Progenitor cell of endocrine pancreas (in vitro differentiated cells): Measurements from ENCODE around the gene CDH4. TPM values are rescaled to one million over a fixed set of nuclear protein-coding genes. Genes with fewer than 3 reads are reported as not detected.
A peak's percentile ranks its signal among the peaks of the same experiment; 100 is the strongest.

Experiments
- DNase-seq: peaks from one replicate; pipeline ENCODE4 v3.0.0; 2021; ENCODE audit warnings: low spot score; ENCODE audit not compliant: unreplicated experiment
- H3K27ac Mint-ChIP-seq: 2 replicates; pipeline ENCODE4 v1.8.0; 2021; ENCODE audit warnings: mild to moderate bottlenecking, moderate library complexity, mixed read lengths
- H3K27me3 Mint-ChIP-seq: 2 replicates; pipeline ENCODE4 v1.8.0; 2021; ENCODE audit warnings: mixed read lengths
- H3K36me3 Mint-ChIP-seq: 2 replicates; pipeline ENCODE4 v1.8.0; 2022; ENCODE audit warnings: mixed read lengths; ENCODE audit not compliant: insufficient read depth
- H3K4me1 Mint-ChIP-seq: 2 replicates; pipeline ENCODE4 v1.8.0; 2021; ENCODE audit warnings: low read depth, mixed read lengths
- H3K4me3 Mint-ChIP-seq: 2 replicates; pipeline ENCODE4 v1.8.0; 2021; ENCODE audit warnings: low read depth, mild to moderate bottlenecking, moderate library complexity, mixed read lengths
- H3K9me3 Mint-ChIP-seq: 2 replicates; pipeline ENCODE4 v1.8.0; 2021; ENCODE audit warnings: low read depth, mixed read lengths
- total RNA-seq: library from RNA; stranded (reverse); gene quantifications from 2 replicates; pipeline ENCODE4 v1.2.1, GENCODE V29; 2021
- TF ChIP-seq, protein P1 (sequence below): fragments of 200-600 bp; sonication (generic); IDR thresholded peaks from one replicate; pipeline ENCODE4 v1.5.0; 2021; ENCODE audit warnings: antibody characterized with exemption, mild to moderate bottlenecking; ENCODE audit not compliant: unreplicated experiment

Gene CDH4
- total RNA-seq, 1 donor from 2014 or later, result 0.43 TPM

GRCh38 chr20:61951695-61952533 is 699.9 kb downstream of the CDH4 start:
- DNase-seq, result peak; percentile 77
- no peak overlapping the region for H3K4me3 Mint-ChIP-seq

DNA sequence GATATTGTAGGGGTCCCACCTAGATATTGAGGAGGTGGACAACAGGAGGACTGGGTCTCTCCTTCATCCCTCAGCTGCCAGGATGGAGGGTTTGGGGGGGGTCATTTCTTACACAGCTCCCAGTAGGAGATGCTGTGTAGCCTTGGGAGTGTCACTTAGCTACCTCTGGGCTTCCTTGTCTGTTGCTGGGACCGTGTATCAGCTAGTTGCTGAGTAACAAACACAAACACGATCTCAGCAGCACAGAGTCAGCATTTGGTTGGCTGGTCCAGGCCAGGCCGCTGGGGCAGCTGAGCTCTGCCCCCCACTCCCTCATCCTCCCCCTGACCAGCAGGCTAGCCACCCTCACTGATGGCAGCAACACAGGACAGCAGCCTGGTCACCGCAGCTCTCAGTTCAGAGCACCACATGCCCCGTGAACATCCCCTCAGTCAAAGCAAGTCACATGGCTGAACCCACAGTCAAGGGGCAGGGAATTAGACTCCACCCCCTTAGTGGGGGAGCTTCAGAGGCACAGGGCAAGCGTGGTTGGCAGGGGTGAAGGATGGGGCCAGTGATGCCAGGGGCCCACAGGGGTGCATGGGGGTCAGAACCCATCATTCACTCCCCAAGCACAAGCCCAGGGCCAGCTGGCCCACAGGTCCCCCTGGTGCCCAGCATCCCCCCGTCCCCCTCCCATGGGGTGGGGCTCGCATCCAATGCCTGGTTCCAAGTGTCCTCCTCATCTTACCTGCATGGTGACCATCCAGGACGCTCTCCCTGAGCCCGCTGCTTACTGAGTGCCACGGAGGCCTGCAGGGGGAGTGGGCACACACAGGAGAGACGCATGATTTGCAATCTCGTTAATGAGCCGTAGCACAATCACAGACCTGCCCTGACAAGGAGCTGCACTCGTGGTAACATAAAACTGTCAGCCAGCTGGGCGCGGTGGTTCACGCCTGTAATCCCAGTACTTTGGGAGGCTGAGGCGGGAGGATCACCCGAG is 701.3 kb downstream of the CDH4 start:
- TF ChIP-seq, protein P1, sequence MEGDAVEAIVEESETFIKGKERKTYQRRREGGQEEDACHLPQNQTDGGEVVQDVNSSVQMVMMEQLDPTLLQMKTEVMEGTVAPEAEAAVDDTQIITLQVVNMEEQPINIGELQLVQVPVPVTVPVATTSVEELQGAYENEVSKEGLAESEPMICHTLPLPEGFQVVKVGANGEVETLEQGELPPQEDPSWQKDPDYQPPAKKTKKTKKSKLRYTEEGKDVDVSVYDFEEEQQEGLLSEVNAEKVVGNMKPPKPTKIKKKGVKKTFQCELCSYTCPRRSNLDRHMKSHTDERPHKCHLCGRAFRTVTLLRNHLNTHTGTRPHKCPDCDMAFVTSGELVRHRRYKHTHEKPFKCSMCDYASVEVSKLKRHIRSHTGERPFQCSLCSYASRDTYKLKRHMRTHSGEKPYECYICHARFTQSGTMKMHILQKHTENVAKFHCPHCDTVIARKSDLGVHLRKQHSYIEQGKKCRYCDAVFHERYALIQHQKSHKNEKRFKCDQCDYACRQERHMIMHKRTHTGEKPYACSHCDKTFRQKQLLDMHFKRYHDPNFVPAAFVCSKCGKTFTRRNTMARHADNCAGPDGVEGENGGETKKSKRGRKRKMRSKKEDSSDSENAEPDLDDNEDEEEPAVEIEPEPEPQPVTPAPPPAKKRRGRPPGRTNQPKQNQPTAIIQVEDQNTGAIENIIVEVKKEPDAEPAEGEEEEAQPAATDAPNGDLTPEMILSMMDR, result no peak
- H3K27me3 Mint-ChIP-seq, result peaks cover 13% of the 10 kb centered on the region
- H3K4me1 Mint-ChIP-seq, result peaks cover 18% of the 10 kb centered on the region
- H3K9me3 Mint-ChIP-seq, result no peaks in the 10 kb centered on the region
- H3K36me3 Mint-ChIP-seq, result no peaks in the 10 kb centered on the region
- H3K27ac Mint-ChIP-seq, result no peak overlapping the region
- DNase-seq, result no peak
- no peak overlapping the region for H3K4me3 Mint-ChIP-seq

More at GRCh38 chr20:61951695-61952533, 699.9 kb downstream of the CDH4 start:
- Mint-ChIP-seq H3K27ac (peak overlapping the region; percentile 72), H3K9me3 (no peaks in the 10 kb centered on the region), H3K27me3 (peaks cover 13% of the 10 kb centered on the region), H3K4me1 (peaks cover 13% of the 10 kb centered on the region), H3K36me3 (no peaks in the 10 kb centered on the region)
- TF ChIP-seq, protein P1, result no peak

GRCh38 chr20:61954276-61955021 is 702.4 kb downstream of the CDH4 start:
- Mint-ChIP-seq H3K9me3 (no peaks in the 10 kb centered on the region), H3K4me3 (no peak overlapping the region), H3K27me3 (peaks cover 13% of the 10 kb centered on the region), H3K36me3 (no peaks in the 10 kb centered on the region), H3K27ac (no peak overlapping the region), H3K4me1 (peaks cover 18% of the 10 kb centered on the region)
- DNase-seq, result no peak
- TF ChIP-seq, protein P1, result no peak

DNA sequence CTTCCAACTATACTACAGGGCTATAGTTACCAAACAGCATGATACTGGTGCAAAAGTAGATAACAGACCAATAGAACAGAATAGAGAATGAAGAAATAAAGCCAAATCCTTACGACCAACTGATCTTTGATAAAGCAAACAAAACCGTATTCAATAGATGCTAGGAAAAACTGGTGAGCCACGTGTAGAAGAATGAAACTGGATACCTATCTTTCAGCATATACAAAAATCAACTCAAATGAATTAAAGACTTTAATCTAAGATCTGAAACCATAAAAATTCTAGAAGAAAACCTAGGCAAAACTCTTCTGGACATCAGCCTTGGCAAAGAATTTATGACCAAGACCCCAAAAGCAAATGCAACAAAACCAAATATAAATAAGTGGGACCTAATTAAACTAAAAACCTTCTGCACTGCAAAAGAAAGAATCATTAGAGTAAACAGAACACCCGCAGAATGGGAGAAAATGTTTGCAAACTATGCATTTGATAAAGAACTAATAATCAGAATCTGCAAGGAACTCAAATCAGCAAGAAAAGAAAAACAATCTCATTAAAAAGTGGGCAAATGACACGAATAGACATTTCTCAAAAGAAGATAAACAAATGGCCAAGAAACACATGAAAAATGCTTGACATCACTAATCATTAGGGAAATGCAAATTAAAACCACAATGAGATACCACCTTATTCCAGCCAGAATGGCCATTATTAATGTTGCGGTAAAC is 703.8 kb downstream of the CDH4 start:
- Mint-ChIP-seq H3K36me3 (no peaks in the 10 kb centered on the region), H3K27me3 (peaks cover 13% of the 10 kb centered on the region)
- DNase-seq, result no peak

More for the DNA sequence above, 703.8 kb downstream of the CDH4 start:
- TF ChIP-seq, protein P1, result no peak
- Mint-ChIP-seq H3K4me1 (peaks cover 18% of the 10 kb centered on the region), H3K9me3 (no peaks in the 10 kb centered on the region), H3K27ac (peak overlapping the region; percentile 14), H3K4me3 (no peak overlapping the region)
